Measurements from ENCODE around the gene NUDT14.

- TF ChIP-seq USF2 (IDR thresholded peaks at IDR 0.05; ENCODE audit: low read length) (no peak), ZNF274 (IDR thresholded peaks at IDR 0.05; ENCODE audit: borderline replicate concordance, extremely low read depth, low read length) (no peak), NRF1 (IDR thresholded peaks at IDR 0.05; ENCODE audit: low read depth, low read length) (no peak)
These were observed 44.5 kb downstream of the NUDT14 start for GRCh38 chr14:105136401-105137322.
